CD4-positive, alpha-beta T cell treated with Interleukin-15 for 1 hour (primary cell): ENCODE results near the gene MCFD2.

Experiments used
- DNase-seq: peaks from one replicate; pipeline ENCODE4 v3.0.0-alpha.2; 2020

The MCFD2 gene

GRCh38 chr2:46871976-46872381 is 43.6 kb downstream of the MCFD2 start:
- DNase-seq, result no peak

- no peak for DNase-seq
Measured at GRCh38 chr2:46870051-46870839, 45.4 kb downstream of the MCFD2 start.

- DNase-seq, result no peak
Measured at GRCh38 chr2:46869621-46870020, 46.0 kb downstream of the MCFD2 start.

- no peak for DNase-seq
Measured at GRCh38 chr2:46866770-46867246, 48.8 kb downstream of the MCFD2 start.

- no peak for DNase-seq
Measured at GRCh38 chr2:46865181-46865970, 50.2 kb downstream of the MCFD2 start.

- DNase-seq, result no peak
Measured at GRCh38 chr2:46863882-46864281, 51.7 kb downstream of the MCFD2 start.

- DNase-seq, result no peak
Measured at GRCh38 chr2:46862514-46862913, 53.1 kb downstream of the MCFD2 start.

GRCh38 chr2:46861916-46862315 is 53.7 kb downstream of the MCFD2 start:
- DNase-seq, result no peak

GRCh38 chr2:46859482-46859881 is 56.1 kb downstream of the MCFD2 start:
- DNase-seq, result no peak

GRCh38 chr2:46858702-46859090 is 56.9 kb downstream of the MCFD2 start:
- DNase-seq, result no peak

GRCh38 chr2:46857871-46858701 is 57.5 kb downstream of the MCFD2 start:
- DNase-seq, result no peak

- DNase-seq, result no peak
Measured at GRCh38 chr2:46856336-46856735, 59.3 kb downstream of the MCFD2 start.

- DNase-seq, result no peak
Measured at GRCh38 chr2:46855805-46856204, 59.8 kb downstream of the MCFD2 start.

GRCh38 chr2:46854260-46854659 is 61.3 kb downstream of the MCFD2 start:
- no peak for DNase-seq

- DNase-seq, result no peak
Measured at GRCh38 chr2:46852598-46852997, 63.0 kb downstream of the MCFD2 start.

- no peak for DNase-seq
Measured at GRCh38 chr2:46852124-46852523, 63.5 kb downstream of the MCFD2 start.
